Gastrocnemius medialis (tissue), 4 donors: Measurements from ENCODE around the gene FYCO1.

Experiments used
- POLR2A ChIP-seq, 2 donors: fragments of 450-650 bp; IDR thresholded peaks; one replicate each; pipeline ENCODE4 v1.6.1; 2017; ENCODE audit warnings: antibody characterized with exemption in 2 of 2, mild to moderate bottlenecking in 2 of 2, moderate library complexity in 2 of 2
- TF ChIP-seq, protein P1 (sequence below), 5 experiments: fragments of 450-650 bp in 3 of 5; fragments of 200-600 bp in 2 of 5; sonication (generic) in 2 of 5; IDR thresholded peaks in 4 of 5; conservative IDR thresholded peaks in 1 of 5; 1 replicate in 4 of 5; 2 replicates in 1 of 5; pipeline ENCODE4 v1.5.1; 2016 to 2019; ENCODE audit warnings: antibody characterized with exemption in 5 of 5, mild to moderate bottlenecking in 3 of 5, moderate library complexity in 3 of 5

DNA sequence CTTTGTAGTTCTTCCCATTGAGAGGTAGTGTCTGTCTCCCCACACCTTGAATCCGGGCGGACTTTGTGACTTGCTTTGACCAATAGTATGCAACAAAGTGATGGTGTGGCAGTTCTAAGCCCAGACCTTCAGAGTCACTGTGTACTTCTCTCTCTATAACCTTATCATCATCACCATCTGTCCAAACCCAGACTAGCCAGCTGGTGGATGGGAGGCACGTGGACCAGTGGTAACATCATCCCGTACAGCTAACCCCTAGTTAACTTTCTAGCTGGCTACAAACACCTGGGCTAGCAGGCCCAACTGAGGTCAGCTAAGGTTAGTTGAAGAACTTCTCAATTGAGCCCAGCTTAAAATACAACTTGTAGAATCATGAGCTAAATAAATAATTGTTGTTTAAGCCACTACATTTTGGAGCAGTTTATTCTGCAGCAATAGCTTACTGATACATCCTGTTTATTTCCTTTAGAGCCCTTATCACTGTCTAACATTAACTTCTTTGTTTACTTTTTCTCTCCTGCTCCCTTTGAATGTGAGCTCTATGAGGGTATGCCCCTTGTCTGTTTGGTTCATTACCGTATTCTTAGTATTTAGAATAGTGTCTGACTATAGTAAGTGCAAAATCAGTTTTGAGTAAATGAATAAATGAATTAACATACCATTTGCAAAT lies 120.8 kb downstream of the FYCO1 start:
- TF ChIP-seq, protein P1, sequence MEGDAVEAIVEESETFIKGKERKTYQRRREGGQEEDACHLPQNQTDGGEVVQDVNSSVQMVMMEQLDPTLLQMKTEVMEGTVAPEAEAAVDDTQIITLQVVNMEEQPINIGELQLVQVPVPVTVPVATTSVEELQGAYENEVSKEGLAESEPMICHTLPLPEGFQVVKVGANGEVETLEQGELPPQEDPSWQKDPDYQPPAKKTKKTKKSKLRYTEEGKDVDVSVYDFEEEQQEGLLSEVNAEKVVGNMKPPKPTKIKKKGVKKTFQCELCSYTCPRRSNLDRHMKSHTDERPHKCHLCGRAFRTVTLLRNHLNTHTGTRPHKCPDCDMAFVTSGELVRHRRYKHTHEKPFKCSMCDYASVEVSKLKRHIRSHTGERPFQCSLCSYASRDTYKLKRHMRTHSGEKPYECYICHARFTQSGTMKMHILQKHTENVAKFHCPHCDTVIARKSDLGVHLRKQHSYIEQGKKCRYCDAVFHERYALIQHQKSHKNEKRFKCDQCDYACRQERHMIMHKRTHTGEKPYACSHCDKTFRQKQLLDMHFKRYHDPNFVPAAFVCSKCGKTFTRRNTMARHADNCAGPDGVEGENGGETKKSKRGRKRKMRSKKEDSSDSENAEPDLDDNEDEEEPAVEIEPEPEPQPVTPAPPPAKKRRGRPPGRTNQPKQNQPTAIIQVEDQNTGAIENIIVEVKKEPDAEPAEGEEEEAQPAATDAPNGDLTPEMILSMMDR (IDR thresholded peaks at IDR 0.05 in 4 of 5, conservative IDR thresholded peaks at IDR 0.05 in 1 of 5) = no peak
- no peak for TF ChIP-seq POLR2A (IDR thresholded peaks at IDR 0.05)
